ENCODE measurements around the gene LRRC7. TPM values are rescaled to one million over a fixed set of nuclear protein-coding genes. Genes with fewer than 3 reads are reported as not detected.

The LRRC7 gene
- total and polyA plus RNA-seq, 2 experiments from 2014 or later: 1.2 TPM; not detected in 1

GRCh38 chr1:69946935-69947334 is 379.2 kb downstream of the LRRC7 start:
- no peaks in the 10 kb centered on the region for H3K36me3 Mint-ChIP-seq (ENCODE audit: low read depth)
- no peaks in the 10 kb centered on the region for H3K4me1 ChIP-seq (ENCODE audit: insufficient read depth)
- H3K27ac ChIP-seq (ENCODE audit: low read depth): no peak overlapping the region
- DNase-seq (ENCODE audit: low spot score): no peak
- H3K79me2 ChIP-seq (replicated peaks; ENCODE audit: insufficient read depth): no peaks in the 10 kb centered on the region
- H3K4me1 Mint-ChIP-seq: no peaks in the 10 kb centered on the region
- H3K9me2 ChIP-seq (ENCODE audit: insufficient read depth): peaks cover 5% of the 10 kb centered on the region; the same call in 1 of the 2 replicates
- H3F3A ChIP-seq (replicated peaks; ENCODE audit: low read depth): no peaks in the 10 kb centered on the region
- H3K4me2 ChIP-seq: no peak overlapping the region
- no peaks in the 10 kb centered on the region for H4K20me1 ChIP-seq (replicated peaks; ENCODE audit: insufficient read depth)
- no peak for TF ChIP-seq ZNF331 (CRISPR knock-in tag; IDR thresholded peaks at IDR 0.05; ENCODE audit: low read depth)
- no peak for TF ChIP-seq ZNF114 (CRISPR knock-in tag; IDR thresholded peaks at IDR 0.05)
- TF ChIP-seq POLR2AphosphoS5 (IDR thresholded peaks at IDR 0.05; ENCODE audit: low read depth): no peak
- no peak for TF ChIP-seq EZH2phosphoT487 (IDR thresholded peaks at IDR 0.05; ENCODE audit: unreplicated experiment)
- TF ChIP-seq JUNB (IDR thresholded peaks at IDR 0.05; ENCODE audit: unreplicated experiment): no peak
- TF ChIP-seq CREB1 (CRISPR knock-in tag; IDR thresholded peaks at IDR 0.05; ENCODE audit: low read depth): no peak
- no peak for TF ChIP-seq STAT1 (IDR thresholded peaks at IDR 0.05; ENCODE audit: unreplicated experiment)
- no peak for TF ChIP-seq CTCF (conservative IDR thresholded peaks at IDR 0.05; ENCODE audit: low read depth in 2 of 2)
- ATAC-seq: no peak
- H3K4me3 ChIP-seq: no peak overlapping the region
- H3K4me3 Mint-ChIP-seq: no peak overlapping the region
- H3K9me3 Mint-ChIP-seq: no peaks in the 10 kb centered on the region; the same call in 2 of the 3 replicates
- no peaks in the 10 kb centered on the region for H3K27me3 Mint-ChIP-seq (ENCODE audit: insufficient read depth, low read depth, poor library complexity)
- H3K27me3 ChIP-seq (ENCODE audit: insufficient read depth): no peaks in the 10 kb centered on the region
- H2AFZ ChIP-seq: no peak overlapping the region
- no peaks in the 10 kb centered on the region for H3K36me3 ChIP-seq (ENCODE audit: insufficient read depth)
- no peak overlapping the region for H3K27ac Mint-ChIP-seq

GRCh38 chr1:69947837-69948236 is 380.1 kb downstream of the LRRC7 start:
- DNase-seq (ENCODE audit: low spot score) (no peak), ATAC-seq (no peak)
- Mint-ChIP-seq H3K36me3 (ENCODE audit: low read depth) (no peaks in the 10 kb centered on the region), H3K27ac (no peak overlapping the region), H3K9me3 (no peaks in the 10 kb centered on the region; the same call in 2 of the 3 replicates), H3K4me3 (no peak overlapping the region), H3K4me1 (no peaks in the 10 kb centered on the region), H3K27me3 (ENCODE audit: insufficient read depth, low read depth, poor library complexity) (no peaks in the 10 kb centered on the region)
- Histone ChIP-seq H3K79me2 (replicated peaks; ENCODE audit: insufficient read depth) (no peaks in the 10 kb centered on the region), H2AFZ (no peak overlapping the region), H3K4me2 (no peak overlapping the region), H3K36me3 (ENCODE audit: insufficient read depth) (no peaks in the 10 kb centered on the region), H3K27me3 (ENCODE audit: insufficient read depth) (no peaks in the 10 kb centered on the region), H3K9me2 (ENCODE audit: insufficient read depth) (peaks cover 5% of the 10 kb centered on the region; the same call in 1 of the 2 replicates), H4K20me1 (replicated peaks; ENCODE audit: insufficient read depth) (no peaks in the 10 kb centered on the region), H3F3A (replicated peaks; ENCODE audit: low read depth) (no peaks in the 10 kb centered on the region), H3K4me1 (ENCODE audit: insufficient read depth) (no peaks in the 10 kb centered on the region), H3K4me3 (no peak overlapping the region), H3K27ac (ENCODE audit: low read depth) (no peak overlapping the region)
- TF ChIP-seq REST (IDR thresholded peaks at IDR 0.05; ENCODE audit: unreplicated experiment) (no peak), ETS1 (IDR thresholded peaks at IDR 0.05) (no peak), ZNF331 (CRISPR knock-in tag; IDR thresholded peaks at IDR 0.05; ENCODE audit: low read depth) (no peak)
